HEK293T (cell line): ENCODE measurements around the gene CKS1B.

Experiments used
- BHLHE40 ChIP-seq: fragments of 450-650 bp; IDR thresholded peaks from 2 replicates; pipeline ENCODE4 v1.6.1; 2016; ENCODE audit warnings: mild to moderate bottlenecking, moderate library complexity, borderline replicate concordance
- FOXA1 ChIP-seq: fragments of 450-650 bp; IDR thresholded peaks from 2 replicates; pipeline ENCODE4 v1.6.1; 2016; ENCODE audit warnings: mild to moderate bottlenecking
- FOXK2 ChIP-seq: fragments of 450-650 bp; IDR thresholded peaks from 2 replicates; pipeline ENCODE4 v1.6.1; 2016; ENCODE audit warnings: mild to moderate bottlenecking
- HDGF ChIP-seq: fragments of 450-650 bp; IDR thresholded peaks from 2 replicates; pipeline ENCODE4 v1.6.1; 2017; ENCODE audit warnings: antibody characterized with exemption, borderline replicate concordance

GRCh38 chr1:155022136-155022926, 47.9 kb downstream of the CKS1B start:
- no peak for TF ChIP-seq BHLHE40
- TF ChIP-seq FOXK2, result no peak
- no peak for TF ChIP-seq FOXA1
- no peak for TF ChIP-seq HDGF
